ENCODE data around the gene TMEM134. TPM values are rescaled to one million over a fixed set of nuclear protein-coding genes. Genes with fewer than 3 reads are reported as not detected.
"Not testable (repeated sequence)": the region's sequence is repeated elsewhere in the genome, so short reads cannot be mapped to it uniquely, and the experiment has no call there.

TMEM134 gene
- 58.5 and 62.0 TPM in 2 replicates for total RNA-seq

- intact Hi-C loops (cut with micrococcal nuclease), result loop anchor here (1.0 to 2.0 kb wide), 5 partner anchors 14 to 66 kb away; partner anchors contain the start of genes AIP and RPS6KB2
- H3K4me3 Mint-ChIP-seq (ENCODE audit: low read depth), result peak within 1 kb of the TSS; percentile 92
- peaks cover 25% of the 10 kb centered on the region for H3K4me1 Mint-ChIP-seq (ENCODE audit: low read depth)
- peaks cover 12% of the 10 kb centered on the region for H3K36me3 Mint-ChIP-seq (ENCODE audit: low read depth)
- no peaks in the 10 kb centered on the region for H3K9me3 Mint-ChIP-seq
- peak; percentile 86 for DNase-seq (ENCODE audit: low spot score)
- peak within 1 kb of the TSS; percentile 68 for H3K27ac Mint-ChIP-seq
- H3K27me3 Mint-ChIP-seq (ENCODE audit: low read depth), result no peaks in the 10 kb centered on the region
Observed at GRCh38 chr11:67468759-67469507, at the start of gene TMEM134. TSS of gene TMEM134 (minus strand) at chr11:67469251. CDS start at chr11:67469192, 59 bp downstream.

- peaks cover 9% of the 10 kb centered on the region for H3K27me3 Mint-ChIP-seq (ENCODE audit: low read depth)
Observed at GRCh38 chr11:67517784-67518552, 48.9 kb upstream of the TMEM134 start.

DNA sequence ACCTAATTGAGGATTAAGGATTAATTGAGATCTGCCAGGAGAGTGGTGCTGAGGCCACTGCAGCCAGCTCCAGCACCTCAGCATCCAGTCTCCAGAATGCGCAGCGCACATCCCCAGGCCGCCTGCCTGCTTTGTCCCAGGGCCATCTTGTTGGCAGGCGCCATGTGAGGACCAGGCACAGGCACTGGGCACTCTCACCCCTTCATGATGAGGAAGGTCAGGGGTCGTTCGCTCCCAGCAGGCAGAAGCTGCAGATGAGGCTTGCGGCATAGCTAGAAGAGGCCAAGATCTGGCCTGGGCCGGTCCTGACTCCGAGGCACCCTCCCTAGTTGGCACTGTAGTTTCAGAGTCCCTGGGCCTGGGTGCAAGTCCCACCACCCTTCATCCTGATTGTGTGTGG, 47.8 kb upstream of the TMEM134 start:
- no peaks in the 10 kb centered on the region for H3K36me3 Mint-ChIP-seq (ENCODE audit: low read depth)
- no peaks in the 10 kb centered on the region for H3K4me1 Mint-ChIP-seq (ENCODE audit: low read depth)
- H3K27me3 Mint-ChIP-seq (ENCODE audit: low read depth), result peaks cover 9% of the 10 kb centered on the region
- intact Hi-C loops (cut with micrococcal nuclease), result no loop called here
- no peak overlapping the region for H3K27ac Mint-ChIP-seq
- no peak overlapping the region for H3K4me3 Mint-ChIP-seq (ENCODE audit: low read depth)
- H3K9me3 Mint-ChIP-seq, result no peaks in the 10 kb centered on the region
- no peak for DNase-seq (ENCODE audit: low spot score)

More at GRCh38 chr11:67517784-67518552, 48.9 kb upstream of the TMEM134 start:
- Mint-ChIP-seq H3K9me3 (no peaks in the 10 kb centered on the region), H3K36me3 (ENCODE audit: low read depth) (no peaks in the 10 kb centered on the region), H3K27ac (no peak overlapping the region), H3K4me3 (ENCODE audit: low read depth) (no peak overlapping the region), H3K4me1 (ENCODE audit: low read depth) (no peaks in the 10 kb centered on the region)
- no peak for DNase-seq (ENCODE audit: low spot score)
- intact Hi-C loops (cut with micrococcal nuclease), result no loop called here

GRCh38 chr11:67514116-67514515, 45.1 kb upstream of the TMEM134 start:
- H3K27me3 Mint-ChIP-seq (ENCODE audit: low read depth), result peaks cover 20% of the 10 kb centered on the region
- H3K27ac Mint-ChIP-seq, result no peak overlapping the region
- peaks cover 2% of the 10 kb centered on the region for H3K4me1 Mint-ChIP-seq (ENCODE audit: low read depth)
- no peaks in the 10 kb centered on the region for H3K9me3 Mint-ChIP-seq
- intact Hi-C loops (cut with micrococcal nuclease), result no loop called here
- no peak overlapping the region for H3K4me3 Mint-ChIP-seq (ENCODE audit: low read depth)
- DNase-seq (ENCODE audit: low spot score), result no peak
- no peaks in the 10 kb centered on the region for H3K36me3 Mint-ChIP-seq (ENCODE audit: low read depth)

- intact Hi-C loops (cut with micrococcal nuclease); DNase-seq (ENCODE audit: low spot score); H3K27ac Mint-ChIP-seq; H3K4me3 Mint-ChIP-seq (ENCODE audit: low read depth); H3K9me3 Mint-ChIP-seq: not testable (repeated sequence)
- Mint-ChIP-seq H3K36me3 (ENCODE audit: low read depth) (peaks cover 12% of the 10 kb centered on the region), H3K27me3 (ENCODE audit: low read depth) (peaks cover 20% of the 10 kb centered on the region), H3K4me1 (ENCODE audit: low read depth) (peaks cover 13% of the 10 kb centered on the region)
Observed at GRCh38 chr11:67511558-67511957, 42.5 kb upstream of the TMEM134 start.

DNA sequence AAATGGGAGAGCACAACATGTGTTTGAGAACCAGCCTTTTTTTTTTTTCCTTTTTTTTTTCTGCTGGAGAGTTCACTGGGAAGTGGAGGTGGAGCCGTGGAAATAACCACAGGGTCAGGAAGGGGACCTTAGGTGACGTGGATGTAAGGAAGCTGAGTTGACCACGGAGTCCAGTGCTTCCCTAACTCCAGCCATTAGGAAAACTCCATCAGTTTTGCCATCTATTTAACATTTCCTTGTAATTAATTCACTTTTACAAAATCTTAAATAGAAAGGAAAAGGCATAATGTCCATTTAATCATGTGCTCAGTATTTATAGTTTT, 40.9 kb upstream of the TMEM134 start:
- DNase-seq (ENCODE audit: low spot score), result no peak
- no peak overlapping the region for H3K27ac Mint-ChIP-seq
- peaks cover 23% of the 10 kb centered on the region for H3K4me1 Mint-ChIP-seq (ENCODE audit: low read depth)
- no peaks in the 10 kb centered on the region for H3K9me3 Mint-ChIP-seq
- peaks cover 20% of the 10 kb centered on the region for H3K27me3 Mint-ChIP-seq (ENCODE audit: low read depth)
- H3K4me3 Mint-ChIP-seq (ENCODE audit: low read depth), result peak overlapping the region; percentile 92
- peaks cover 17% of the 10 kb centered on the region for H3K36me3 Mint-ChIP-seq (ENCODE audit: low read depth)
- intact Hi-C loops (cut with micrococcal nuclease), result no loop called here

- peak; percentile 97 for DNase-seq (ENCODE audit: low spot score)
- intact Hi-C loops (cut with micrococcal nuclease), result loop anchor here (1.0 to 5.0 kb wide), 7 partner anchors 44 to 236 kb away; partner anchors contain the start of genes ANKRD13D, GSTP1 and POLD4
Observed at GRCh38 chr11:67508486-67509121, 39.6 kb upstream of the TMEM134 start.

DNA sequence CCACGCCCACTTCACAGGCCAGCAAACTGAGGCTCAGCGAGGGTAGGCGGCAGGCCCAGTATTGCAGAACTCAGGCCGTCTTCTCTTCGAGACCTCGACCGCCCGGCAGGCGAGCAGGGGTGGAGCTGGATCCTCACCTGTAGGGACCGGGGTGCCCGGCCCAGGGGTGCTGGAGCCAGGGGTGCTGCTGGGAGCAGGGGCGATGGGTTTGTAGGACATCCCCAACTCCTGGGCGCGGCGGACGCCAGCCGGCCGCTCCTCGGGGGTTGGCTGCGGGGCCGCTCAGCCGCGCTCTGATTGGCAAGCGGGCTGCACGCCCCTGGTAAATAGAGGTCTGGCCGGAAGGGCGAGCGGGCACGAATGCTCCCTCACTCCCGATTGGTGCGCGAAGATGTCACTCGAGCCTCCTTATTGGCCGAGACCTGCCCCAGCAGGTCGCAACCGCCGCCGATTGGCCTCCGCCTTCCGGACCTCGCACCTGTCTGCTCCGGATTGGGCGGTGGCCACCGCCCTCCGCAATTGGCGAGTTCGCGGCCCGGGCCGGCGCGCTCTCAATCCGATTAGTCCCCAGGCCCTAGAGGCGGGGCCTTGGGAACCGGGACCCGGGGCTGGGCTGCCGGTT, 38.9 kb upstream of the TMEM134 start, which contains the start of gene CDK2AP2:
Gene CDK2AP2, minus strand, starts transcription at position 299 of the 622 bp plus-strand sequence. Its CDS starts 80 bp downstream, at position 219.
- peak within 1 kb of the TSS; percentile 78 for H3K27ac Mint-ChIP-seq
- H3K9me3 Mint-ChIP-seq, result no peaks in the 10 kb centered on the region
- intact Hi-C loops (cut with micrococcal nuclease), result loop anchor here (1.0 to 5.0 kb wide), 7 partner anchors 44 to 236 kb away; partner anchors contain the start of genes ANKRD13D, GSTP1 and POLD4
- peak; percentile 97 for DNase-seq (ENCODE audit: low spot score)
- H3K36me3 Mint-ChIP-seq (ENCODE audit: low read depth), result peaks cover 29% of the 10 kb centered on the region
- peaks cover 24% of the 10 kb centered on the region for H3K4me1 Mint-ChIP-seq (ENCODE audit: low read depth)
- peaks cover 11% of the 10 kb centered on the region for H3K27me3 Mint-ChIP-seq (ENCODE audit: low read depth)
- peak within 1 kb of the TSS; percentile 92 for H3K4me3 Mint-ChIP-seq (ENCODE audit: low read depth)

More at GRCh38 chr11:67508486-67509121, 39.6 kb upstream of the TMEM134 start:
- Mint-ChIP-seq H3K4me1 (ENCODE audit: low read depth) (peaks cover 23% of the 10 kb centered on the region), H3K36me3 (ENCODE audit: low read depth) (peaks cover 22% of the 10 kb centered on the region), H3K9me3 (no peaks in the 10 kb centered on the region), H3K27ac (peak overlapping the region; percentile 69), H3K27me3 (ENCODE audit: low read depth) (peaks cover 13% of the 10 kb centered on the region), H3K4me3 (ENCODE audit: low read depth) (peak overlapping the region; percentile 92)

GRCh38 chr11:67507242-67507863, 38.3 kb upstream of the TMEM134 start:
- DNase-seq (ENCODE audit: low spot score), result no peak
- Mint-ChIP-seq H3K4me3 (ENCODE audit: low read depth) (peak overlapping the region; percentile 92), H3K27me3 (ENCODE audit: low read depth) (peaks cover 11% of the 10 kb centered on the region), H3K4me1 (ENCODE audit: low read depth) (peaks cover 26% of the 10 kb centered on the region), H3K9me3 (no peaks in the 10 kb centered on the region), H3K36me3 (ENCODE audit: low read depth) (peaks cover 33% of the 10 kb centered on the region), H3K27ac (peak overlapping the region; percentile 78)
- intact Hi-C loops (cut with micrococcal nuclease), result loop anchor here (5.0 kb wide), 4 partner anchors 85 to 235 kb away; partner anchors contain the start of gene ANKRD13D

- Mint-ChIP-seq H3K4me1 (ENCODE audit: low read depth) (peaks cover 26% of the 10 kb centered on the region), H3K36me3 (ENCODE audit: low read depth) (peaks cover 36% of the 10 kb centered on the region), H3K9me3 (no peaks in the 10 kb centered on the region), H3K4me3 (ENCODE audit: low read depth) (peak overlapping the region; percentile 92), H3K27me3 (ENCODE audit: low read depth) (peaks cover 11% of the 10 kb centered on the region), H3K27ac (peak overlapping the region; percentile 98)
- DNase-seq (ENCODE audit: low spot score), result no peak
- intact Hi-C loops (cut with micrococcal nuclease), result loop anchor here (1.0 to 5.0 kb wide), 9 partner anchors 22 to 234 kb away; partner anchors contain the start of genes ANKRD13D, PPP1CA and TMEM134
Observed at GRCh38 chr11:67506426-67507051, 37.5 kb upstream of the TMEM134 start.

DNA sequence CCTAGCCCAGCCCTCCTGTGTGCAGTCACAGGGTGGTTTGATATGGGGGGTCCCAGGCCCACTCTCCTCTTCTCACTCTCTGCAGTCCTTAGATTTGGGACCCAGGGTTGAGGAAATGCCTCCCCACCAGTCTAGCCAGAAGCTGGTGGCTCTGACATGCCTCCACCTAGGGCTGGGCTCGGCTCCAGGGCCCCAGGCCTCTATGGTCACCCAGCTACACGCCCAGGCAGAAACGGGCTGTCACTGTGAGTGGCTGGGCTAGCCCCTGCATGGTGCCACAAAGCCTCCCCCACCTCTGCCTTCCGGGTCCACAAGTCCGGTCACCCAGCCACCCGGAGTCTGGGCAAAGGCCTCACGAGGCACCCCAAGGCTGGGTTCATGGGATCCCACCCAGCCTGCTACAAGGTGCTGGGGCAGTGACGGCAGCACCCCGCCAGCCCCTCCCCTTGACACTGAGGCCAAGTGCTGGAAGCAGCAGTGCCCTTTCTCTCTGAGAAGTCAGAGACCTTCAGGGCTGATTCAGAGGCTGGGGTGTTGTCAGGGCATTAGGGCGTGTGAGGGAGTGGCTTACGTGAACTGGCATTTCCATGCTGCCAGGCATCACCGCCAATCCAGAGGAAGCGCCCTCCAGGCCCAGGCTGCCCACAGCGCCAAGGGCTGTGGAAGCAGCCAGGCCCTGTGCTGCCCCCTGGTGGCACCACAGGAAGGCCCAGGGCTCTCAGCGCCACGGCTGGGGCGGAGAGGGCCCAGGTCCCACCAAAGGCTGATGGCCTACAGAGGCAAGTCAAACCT, 36.8 kb upstream of the TMEM134 start:
- no peaks in the 10 kb centered on the region for H3K9me3 Mint-ChIP-seq
- H3K36me3 Mint-ChIP-seq (ENCODE audit: low read depth), result peaks cover 43% of the 10 kb centered on the region
- peak; percentile 81 for DNase-seq (ENCODE audit: low spot score)
- peak overlapping the region; percentile 92 for H3K4me3 Mint-ChIP-seq (ENCODE audit: low read depth)
- H3K4me1 Mint-ChIP-seq (ENCODE audit: low read depth), result peaks cover 32% of the 10 kb centered on the region
- H3K27ac Mint-ChIP-seq, result peak overlapping the region; percentile 98
- H3K27me3 Mint-ChIP-seq (ENCODE audit: low read depth), result peaks cover 5% of the 10 kb centered on the region
- intact Hi-C loops (cut with micrococcal nuclease), result loop anchor here (1.0 to 5.0 kb wide), 9 partner anchors 22 to 234 kb away; partner anchors contain the start of genes ANKRD13D, PPP1CA and TMEM134

Data from activated T-helper 2 cell treated with anti-CD3 and anti-CD28 coated beads, Interferon-gamma antibody, Interleukin-2, Interleukin-4, amounts not matched to agents 10 μg/mL and 5 μg/mL and 100 μg/mL, durations not matched to agents 14 hours and 24 hours and 36 hours (primary cell).